ACHN (cell line): Measurements from ENCODE around the gene MINK1.
"Not testable (repeated sequence)": the region's sequence is repeated elsewhere in the genome, so short reads cannot be mapped to it uniquely, and the experiment has no call there.

Experiments used
- DNase-seq: peaks from one replicate; pipeline ENCODE4 v3.0.0-alpha.2; 2015
- in situ Hi-C: cut with HindIII; loops from 2 replicates; pipeline ENCODE4 v1.10.0; 2017; ENCODE audit warnings: low sequenced_read_pairs, low pct_ligation_motif_present, low pct_unique_long_range_greater_than_20kb

The MINK1 gene

DNA sequence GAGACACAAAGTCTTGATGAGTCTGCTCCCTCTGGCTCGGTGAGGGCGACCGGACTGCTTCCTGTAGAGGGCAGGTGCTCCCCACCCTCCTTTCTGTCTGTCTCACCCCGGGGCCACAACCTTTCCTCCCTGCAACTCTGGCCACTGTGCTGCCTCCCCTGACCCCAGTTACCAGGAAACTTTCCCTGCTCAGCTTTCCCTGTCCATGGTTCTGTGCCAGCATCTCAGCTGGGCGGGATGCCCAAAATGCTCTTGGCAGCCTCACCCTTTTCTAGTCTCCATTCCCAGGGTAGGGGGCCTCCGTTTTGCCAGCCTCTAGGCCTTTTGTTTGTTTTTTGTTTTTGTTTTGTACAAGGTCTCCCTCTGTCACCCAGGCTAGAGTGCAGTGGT lies 24.8 kb upstream of the MINK1 start:
- no peak for DNase-seq
- in situ Hi-C loops: no loop called here

DNA sequence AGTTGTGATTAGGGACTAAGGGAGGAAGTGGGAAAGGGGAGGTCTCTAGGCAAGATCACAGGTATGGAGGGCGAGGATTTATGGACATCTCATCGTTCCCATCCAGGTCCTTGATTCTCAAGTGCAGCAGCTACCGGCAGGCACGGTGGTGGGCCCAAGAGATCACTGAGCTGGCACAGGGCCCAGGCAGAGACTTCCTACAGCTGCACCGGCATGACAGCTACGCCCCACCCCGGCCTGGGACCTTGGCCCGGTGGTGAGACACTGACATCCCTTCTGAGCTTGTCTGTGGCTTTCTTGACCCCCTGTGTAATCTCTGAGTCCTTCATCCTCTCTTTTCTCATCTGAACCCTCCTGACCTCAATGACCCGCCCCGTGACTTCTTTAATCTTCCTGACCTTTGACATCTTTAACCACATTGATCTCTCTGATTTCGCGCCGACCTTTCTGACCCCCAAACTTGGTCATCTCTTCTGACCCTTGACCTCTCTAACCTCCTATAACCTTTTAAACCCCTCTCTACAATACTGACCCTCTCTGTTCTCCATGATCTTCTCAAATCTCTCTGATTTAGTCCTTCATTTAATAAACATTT lies 22.3 kb upstream of the MINK1 start:
- no peak for DNase-seq
- in situ Hi-C loops: no loop called here

DNA sequence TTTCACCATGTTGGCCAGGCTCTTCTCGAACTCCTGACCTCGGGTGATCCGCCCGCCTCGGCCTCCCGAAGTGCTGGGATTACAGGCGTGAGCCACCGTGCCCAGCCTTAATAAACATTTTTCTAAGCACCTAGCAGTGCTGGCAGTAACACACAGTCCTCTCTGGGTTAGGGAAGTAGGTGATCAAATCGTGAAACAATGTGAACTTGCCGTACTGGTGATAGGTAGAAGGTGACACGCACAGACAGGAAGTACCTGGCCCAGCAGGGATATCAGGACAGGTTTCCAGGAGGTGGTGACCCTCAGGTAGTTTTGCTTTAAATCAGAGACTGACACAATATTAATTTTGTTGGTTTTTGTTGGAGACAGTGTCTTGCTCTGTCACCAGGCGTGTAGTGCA lies 21.7 kb upstream of the MINK1 start:
- in situ Hi-C loops: no loop called here
- no peak for DNase-seq

DNA sequence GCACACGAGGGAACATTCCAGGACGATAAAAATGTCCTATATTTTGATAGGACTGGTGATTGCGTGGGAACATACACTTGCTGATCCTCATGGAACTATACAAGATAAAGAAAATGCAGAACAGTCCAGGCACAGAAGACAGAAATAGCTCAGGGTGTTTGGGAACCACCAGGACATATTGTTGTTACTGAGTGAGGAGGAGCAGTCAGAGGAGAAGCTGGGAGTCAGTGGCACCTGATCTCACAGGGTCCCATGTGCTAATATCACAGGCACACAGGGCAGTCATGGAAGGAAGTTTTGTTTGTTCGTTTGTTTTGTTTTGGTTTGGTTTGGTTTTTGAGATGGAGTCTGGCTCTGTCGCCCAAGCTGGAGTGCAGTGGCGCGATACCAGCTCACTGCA lies 20.4 kb upstream of the MINK1 start:
- DNase-seq: no peak
- in situ Hi-C loops: no loop called here

DNA sequence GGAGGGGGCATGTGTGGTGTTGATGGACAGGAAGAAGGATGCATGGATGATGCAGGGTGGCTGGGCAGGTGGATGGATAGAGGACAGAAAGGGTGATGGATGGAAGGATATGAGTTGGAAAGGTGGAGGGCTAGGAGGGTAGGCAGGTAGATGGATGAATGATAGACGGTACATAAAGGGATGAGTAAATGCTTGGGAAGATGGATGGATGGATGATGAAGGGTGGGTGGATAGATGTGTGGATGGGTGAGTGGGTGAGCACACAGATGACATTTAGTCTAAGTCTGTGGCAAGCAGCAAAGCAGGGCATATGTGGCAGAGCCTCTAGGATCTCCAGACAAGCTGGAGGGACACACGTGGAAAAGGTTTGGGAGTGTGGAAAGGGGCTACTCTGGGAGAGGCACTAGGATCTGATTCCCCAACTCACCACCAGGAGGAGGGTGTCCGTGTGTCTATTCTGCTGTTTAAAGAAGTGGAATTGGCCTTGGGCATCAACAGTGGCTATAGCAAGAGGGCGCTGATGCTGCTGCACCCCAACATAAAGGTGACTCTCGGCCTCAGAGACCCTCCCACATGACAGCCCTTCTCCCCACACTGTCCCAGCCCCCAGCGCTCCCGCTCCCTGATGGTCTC lies 18.0 kb upstream of the MINK1 start:
- DNase-seq: no peak
- in situ Hi-C loops: no loop called here

DNA sequence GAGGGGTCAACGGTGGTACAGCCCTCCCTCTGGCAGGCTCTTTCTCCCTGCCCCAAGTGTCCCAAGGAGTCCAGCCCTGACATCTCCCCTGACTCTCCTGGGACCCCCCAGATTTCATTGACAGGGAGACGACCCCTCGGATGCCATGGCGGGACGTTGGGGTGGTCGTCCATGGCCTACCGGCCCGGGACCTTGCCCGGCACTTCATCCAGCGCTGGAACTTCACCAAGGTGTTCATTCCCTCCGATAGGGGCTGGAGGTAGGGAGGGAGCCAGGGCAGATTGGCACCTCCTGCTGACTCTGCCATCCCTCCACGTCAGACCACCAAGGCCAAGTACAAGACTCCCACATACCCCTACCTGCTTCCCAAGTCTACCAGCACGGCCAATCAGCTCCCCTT lies 16.3 kb upstream of the MINK1 start:
- no peak for DNase-seq
- in situ Hi-C loops: no loop called here

DNA sequence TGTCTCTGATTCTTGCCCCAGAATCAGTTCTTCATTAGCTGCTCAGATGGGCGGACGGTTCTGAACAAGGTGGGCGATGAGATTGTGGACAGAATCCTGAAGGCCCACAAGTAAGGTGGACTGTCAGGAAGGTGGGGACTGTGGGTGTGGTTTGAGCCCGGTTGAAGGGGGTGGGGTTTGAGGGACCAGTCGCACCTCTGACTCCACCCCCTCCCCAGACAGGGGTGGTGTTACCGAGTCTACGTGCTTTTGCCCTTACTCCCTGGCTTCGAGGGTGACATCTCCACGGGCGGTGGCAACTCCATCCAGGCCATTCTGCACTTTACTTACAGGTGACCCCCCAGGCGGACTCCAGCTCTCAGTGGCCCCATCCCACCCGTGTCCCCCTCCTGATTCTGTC lies 14.9 kb upstream of the MINK1 start:
- in situ Hi-C loops: no loop called here
- no peak for DNase-seq

DNA sequence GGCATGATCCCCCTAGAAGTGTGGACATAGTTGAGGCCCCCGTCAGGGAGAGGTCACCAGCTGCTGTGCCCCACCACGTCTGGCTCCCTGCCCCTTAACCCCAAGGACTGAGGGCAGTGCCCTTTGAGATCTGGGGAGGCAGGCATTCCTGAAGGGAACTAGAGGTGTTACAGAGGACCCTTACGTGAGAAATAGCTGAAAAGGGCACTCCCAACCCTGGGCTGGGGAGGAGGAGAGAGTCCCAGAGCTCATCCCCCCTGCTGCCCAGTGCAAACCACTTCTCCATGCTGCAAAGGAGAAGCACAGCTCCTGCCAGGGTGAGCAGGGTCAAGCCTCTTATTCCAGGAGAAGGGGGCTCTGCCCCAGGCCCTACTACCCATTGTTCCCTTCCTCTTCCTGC lies 10.3 kb upstream of the MINK1 start:
- in situ Hi-C loops: no loop called here
- DNase-seq: no peak

DNA sequence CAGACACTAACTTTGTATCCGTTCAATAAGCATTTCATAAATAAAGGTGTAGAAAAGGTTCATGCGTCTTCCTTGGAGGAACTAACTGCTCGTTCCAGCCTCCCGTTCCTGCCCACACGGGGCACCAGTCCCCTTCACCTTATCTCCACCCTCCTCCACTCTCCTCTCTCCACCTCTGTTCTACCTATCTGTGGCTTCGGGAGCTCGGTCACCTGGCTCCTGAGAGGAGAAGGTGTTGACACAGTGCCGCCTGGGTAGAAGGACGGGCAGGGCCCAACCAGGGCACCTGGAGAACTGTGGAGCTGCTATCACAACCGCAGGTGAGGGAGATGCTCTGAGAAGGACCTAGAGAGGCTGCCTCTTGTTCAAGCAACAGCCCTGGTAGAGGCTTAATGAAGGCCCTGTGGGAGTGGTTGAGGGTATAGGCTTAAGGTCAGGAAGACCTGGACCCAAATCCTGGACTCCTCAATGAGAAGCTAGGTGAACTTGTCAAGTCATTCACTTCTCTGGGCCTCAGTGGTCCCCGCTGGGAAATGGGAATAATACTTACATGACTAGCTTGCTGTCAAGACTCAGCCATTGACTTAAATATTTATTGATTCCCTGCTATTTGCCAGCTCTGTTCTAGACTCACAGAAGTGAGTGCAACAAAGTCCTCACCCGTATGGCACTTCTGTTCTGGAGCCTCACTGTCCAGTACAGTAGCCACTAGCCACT lies 9.6 kb upstream of the MINK1 start:
- in situ Hi-C loops: no loop called here
- no peak for DNase-seq

DNA sequence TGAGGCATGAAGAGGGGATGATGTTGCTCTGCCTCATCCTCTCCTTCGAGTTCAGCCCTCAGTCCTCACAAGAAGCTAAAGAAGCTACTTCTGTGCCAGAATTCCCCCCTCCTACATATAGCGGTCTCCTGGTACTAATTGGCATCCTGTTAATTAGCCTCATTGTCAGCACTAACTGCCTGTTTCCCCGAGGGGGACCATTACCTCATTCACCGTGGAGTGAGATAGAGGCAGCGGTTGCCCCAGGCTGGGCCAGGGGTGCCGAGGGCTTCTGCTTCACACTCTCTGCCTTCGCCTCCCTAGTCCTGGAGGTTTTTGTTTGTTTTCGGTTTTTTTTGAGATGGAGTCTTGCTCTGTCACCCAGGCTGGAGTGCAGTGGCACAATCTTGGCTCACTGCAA lies 5.7 kb upstream of the MINK1 start:
- no peak for DNase-seq
- in situ Hi-C loops: no loop called here

DNA sequence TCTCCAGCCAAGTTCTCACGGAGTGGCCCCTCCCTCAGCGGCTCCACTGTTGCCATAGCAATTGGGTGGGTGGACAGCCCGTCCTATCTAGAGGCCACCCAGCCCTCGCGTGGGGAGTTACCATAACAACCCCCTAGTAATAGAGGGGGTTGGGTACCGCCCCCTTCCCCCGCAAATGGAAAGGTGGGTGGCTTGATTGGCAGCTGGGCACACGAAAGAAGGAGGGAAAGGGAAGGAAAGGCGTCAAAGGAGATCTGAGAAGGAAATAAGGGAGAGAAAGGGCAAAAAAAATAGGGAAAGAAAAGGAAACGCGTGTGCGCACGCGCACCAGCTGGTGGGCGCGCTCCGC lies 337 bp upstream of the MINK1 start:
- DNase-seq, in situ Hi-C loops: not testable (repeated sequence)

DNA sequence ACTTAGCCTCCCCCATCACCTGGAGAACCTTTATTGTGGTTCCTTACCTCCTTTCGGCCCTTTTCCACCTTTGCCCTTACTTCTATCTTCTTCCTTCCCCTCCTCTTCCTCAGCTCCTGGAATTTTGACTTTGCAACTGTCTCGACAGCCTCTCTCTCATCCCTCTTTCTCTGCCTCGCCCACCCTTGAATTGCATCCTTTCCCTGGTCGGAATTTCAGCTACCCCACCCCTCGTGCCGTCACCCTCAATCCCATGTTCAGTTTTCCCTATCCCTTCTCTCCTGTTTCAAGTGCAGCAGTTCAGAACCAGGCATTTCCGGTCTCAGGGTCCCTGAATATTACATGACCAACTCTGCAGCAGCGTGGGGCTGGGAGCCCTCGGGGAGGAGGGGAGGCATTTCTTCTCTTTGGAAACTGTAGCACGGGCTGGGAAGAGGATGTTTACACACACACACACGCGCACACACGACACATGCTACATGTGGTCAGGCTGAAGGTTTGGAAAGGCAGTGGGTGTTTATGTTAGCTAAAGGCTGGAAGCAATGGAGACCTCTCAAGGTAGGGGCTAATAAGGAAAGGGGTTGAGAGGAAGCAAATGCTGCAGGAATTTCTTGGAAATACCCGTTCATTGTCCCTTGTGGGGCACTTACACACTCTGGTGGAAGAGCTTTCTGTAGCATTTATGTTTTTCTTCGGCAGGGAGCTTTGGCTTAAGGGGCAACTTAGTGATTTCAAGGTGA lies 971 bp downstream of the MINK1 start:
- in situ Hi-C loops: no loop called here

DNA sequence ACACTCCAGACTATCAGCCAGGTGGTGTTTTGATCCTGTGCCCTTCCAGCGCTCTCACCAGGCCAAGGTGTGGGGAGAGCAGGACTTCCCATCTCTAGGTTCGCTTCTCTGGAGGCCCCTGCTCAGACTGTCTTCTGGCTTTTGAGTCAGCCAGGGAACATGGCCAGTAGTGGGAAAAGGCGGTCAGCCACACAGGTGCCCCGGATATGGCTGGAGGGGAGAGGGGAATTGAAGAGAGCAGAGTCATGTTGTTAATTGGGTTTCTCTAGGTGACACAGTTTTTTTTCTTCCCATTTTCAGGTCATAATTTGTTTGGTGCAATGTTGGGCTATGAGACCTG lies 1.5 kb downstream of the MINK1 start:
- DNase-seq: no peak
- in situ Hi-C loops: no loop called here

More for the DNA sequence above, 971 bp downstream of the MINK1 start:
- peak; percentile 53 for DNase-seq

DNA sequence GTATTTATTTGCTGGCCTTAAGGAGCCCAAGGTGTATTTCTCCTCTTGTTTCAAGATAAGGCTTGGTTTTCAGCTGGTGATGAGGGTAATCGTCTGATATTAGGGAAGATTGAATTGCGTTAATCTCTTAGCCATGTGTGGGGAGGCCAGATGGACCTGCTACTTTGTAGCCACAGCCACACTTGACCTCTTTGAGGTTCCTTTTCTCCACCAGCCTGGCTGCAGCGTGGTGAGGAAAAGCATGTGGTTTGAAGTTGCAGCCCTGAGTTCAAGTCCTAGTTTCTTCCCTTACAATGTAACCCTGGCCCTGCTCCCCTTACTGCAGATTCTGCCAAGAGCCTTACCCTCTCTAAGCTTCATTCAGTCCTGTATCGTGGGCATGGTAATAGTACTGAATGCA lies 3.1 kb downstream of the MINK1 start:
- in situ Hi-C loops: no loop called here
- no peak for DNase-seq

DNA sequence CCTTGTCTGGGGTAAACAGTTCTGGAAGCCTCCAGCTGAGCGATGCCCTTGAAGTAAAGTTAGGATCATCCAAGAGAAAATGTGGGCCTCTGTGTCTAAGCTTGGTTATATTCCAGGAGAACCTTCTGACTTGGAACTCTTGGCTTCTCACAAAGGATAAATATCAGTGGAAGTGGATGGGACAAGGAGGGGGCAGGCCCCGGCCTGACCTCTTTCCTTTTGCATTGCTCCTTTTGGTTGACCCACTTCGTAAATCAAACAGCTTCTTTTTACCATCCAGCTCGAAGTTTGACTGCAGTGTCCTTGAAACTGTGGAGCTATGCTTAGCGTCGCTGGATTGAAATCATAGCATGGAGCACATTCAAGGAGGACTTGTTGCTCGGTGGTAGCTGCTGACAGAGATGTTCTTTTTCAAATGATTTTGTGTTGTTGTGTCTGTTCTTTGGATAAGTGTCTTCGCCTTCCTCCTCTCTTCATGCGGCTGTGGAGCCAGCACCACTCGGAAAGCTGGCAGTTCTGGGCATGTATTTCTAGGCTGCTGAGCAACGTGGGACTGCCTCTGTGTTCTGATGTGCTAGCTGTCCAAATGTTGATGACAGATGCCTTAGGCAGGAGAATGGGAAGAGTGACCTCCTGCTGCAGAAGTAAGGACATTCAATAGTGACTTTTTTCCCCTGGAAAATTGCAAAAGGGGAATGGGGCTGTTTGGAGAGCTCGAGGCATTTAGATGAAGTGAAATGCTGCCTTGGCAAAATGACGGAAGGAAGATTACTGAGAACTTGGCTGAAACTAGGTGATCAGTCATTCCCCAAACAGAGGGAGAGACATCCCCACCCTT lies 4.5 kb downstream of the MINK1 start:
- no peak for DNase-seq
- in situ Hi-C loops: no loop called here

DNA sequence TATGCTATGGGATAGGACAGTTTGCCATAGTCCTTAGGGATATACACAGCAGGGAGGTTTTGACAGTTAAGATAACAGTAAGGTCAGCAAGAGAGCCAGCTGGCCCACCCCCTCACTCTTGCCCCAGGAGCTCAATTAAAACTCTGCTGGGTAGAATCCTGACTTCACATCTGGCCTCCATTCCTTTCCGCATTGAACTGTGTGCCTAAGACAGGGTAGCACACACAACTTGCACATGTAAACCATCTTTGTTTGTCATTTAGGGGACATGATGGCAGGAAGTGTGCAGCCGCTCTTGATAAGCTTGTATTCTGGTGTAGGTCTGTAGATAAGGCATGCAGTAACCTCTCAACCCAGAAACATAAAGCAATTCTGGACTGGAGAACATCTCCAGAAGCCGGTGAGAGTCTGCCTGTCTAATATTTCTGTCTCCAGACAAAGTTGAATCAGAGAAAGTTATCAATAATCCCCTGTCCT lies 5.2 kb downstream of the MINK1 start:
- no peak for DNase-seq

DNA sequence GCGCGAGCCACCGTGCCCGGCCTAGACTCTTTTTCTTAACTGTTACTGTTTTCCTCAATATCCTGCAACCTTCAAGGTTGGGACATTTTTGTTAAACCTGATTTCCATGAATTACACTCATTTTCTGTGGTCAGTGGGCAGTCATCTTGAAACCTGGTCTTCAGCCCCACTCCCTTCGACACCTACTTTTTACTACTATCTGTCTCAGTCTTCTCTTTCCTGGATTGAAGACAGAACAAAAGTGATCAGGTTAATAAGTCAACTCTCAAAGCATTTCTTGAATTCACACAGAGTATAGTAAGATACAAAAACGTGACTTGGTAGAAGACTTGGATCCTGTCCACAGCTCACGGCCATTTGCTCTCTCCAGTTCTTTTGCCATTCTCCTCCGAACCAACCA lies 6.1 kb downstream of the MINK1 start:
- DNase-seq: no peak
- in situ Hi-C loops: no loop called here

More for the DNA sequence above, 5.2 kb downstream of the MINK1 start:
- in situ Hi-C loops: no loop called here

DNA sequence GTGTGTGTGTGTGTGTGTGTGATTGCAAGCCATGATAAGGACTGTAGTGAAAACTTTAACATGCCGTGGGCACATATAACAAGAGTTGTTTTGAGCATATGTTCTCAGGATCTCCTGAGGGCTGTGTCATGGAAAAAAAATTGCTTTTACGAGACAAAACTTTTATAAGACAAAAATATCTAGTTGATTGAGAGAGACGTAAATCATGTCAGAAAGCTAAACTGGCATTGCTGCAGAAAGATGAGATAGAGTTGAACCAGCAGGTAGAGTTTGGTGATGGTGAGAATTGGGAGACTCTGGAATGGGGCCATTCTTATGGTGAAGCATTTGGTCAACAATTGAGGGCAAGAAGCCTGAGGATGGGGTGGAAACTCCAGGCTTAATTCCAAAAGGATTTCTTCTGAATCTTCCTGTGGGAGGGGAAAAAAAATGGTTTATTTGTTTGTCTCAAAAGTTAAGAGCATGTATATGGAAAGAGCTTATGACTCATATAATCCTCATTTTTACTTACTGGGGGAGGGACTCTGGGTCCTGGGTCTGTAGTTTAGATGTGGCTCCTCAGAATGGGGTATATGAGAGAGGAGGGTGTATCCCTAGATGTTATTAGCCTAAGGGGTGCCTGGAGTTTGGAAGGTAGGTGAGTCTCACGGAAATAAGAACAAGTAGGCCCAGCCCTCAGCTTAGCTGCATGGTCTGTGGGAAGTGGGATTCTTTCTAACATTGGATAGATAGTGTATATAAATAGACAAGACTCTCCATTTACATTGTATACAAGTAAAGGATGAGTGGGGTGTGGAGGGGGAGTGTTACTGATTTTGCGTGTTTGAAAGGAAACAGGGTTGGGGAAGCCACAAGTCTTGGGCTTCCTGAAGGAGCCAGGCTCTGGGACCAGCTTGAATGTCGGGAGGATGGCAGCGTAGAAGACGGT lies 7.1 kb downstream of the MINK1 start:
- in situ Hi-C loops: no loop called here

More for the DNA sequence above, 7.1 kb downstream of the MINK1 start:
- DNase-seq: no peak
